ENCODE data around the gene GPC6. TPM values are rescaled to one million over a fixed set of nuclear protein-coding genes. Genes with fewer than 3 reads are reported as not detected.

The GPC6 gene
- total and polyA plus RNA-seq, 2 donors (not counting 3 experiments of a cell fraction or from before 2014, with no cell fraction given) = 0.01 TPM; not detected in 1

GRCh38 chr13:94251831-94252608, 1025.4 kb downstream of the GPC6 start:
- intact Hi-C loops (cut with micrococcal nuclease) = no loop called here
- FAIRE-seq (no peak), DNase-seq (ENCODE audit: low read depth, low spot score) (no peak)
- Histone ChIP-seq H3K4me2 (ENCODE audit: insufficient read depth, low read length) (no peak overlapping the region), H4K20me1 (replicated peaks; ENCODE audit: control insufficient read depth, extremely low read depth, insufficient read depth, low read length) (no peaks in the 10 kb centered on the region), H3K4me1 (ENCODE audit: control insufficient read depth, extremely low read depth, insufficient read depth, low read length) (no peaks in the 10 kb centered on the region), H3K27ac (ENCODE audit: insufficient read depth, low read depth, low read length) (no peak overlapping the region), H3K9ac (replicated peaks; ENCODE audit: extremely low read depth, insufficient read depth, low read length) (no peak overlapping the region), H3K36me3 (ENCODE audit: control insufficient read depth in 2 of 2, extremely low read depth in 1 of 2, insufficient read depth in 2 of 2, low read length in 2 of 2) (no peaks in the 10 kb centered on the region), H3K27me3 (ENCODE audit: control insufficient read depth in 2 of 2, insufficient read depth in 2 of 2, low read length in 2 of 2) (no peaks in the 10 kb centered on the region), H3K79me2 (ENCODE audit: control insufficient read depth, insufficient read depth, low read length) (no peaks in the 10 kb centered on the region), H3K9me1 (replicated peaks; ENCODE audit: control insufficient read depth, extremely low read depth, insufficient read depth, low read length) (no peaks in the 10 kb centered on the region), H2AFZ (ENCODE audit: low read depth, low read length) (no peak overlapping the region), H3K4me3 (replicated peaks in 1 of 3; ENCODE audit: insufficient read depth in 1 of 3, low read depth in 1 of 3, low read length in 3 of 3) (no peak overlapping the region), H3K9me3 (replicated peaks; ENCODE audit: control insufficient read depth, insufficient read depth, low read length) (no peaks in the 10 kb centered on the region)
- TF ChIP-seq GATA2 (IDR thresholded peaks at IDR 0.05; ENCODE audit: insufficient read depth, insufficient read length, low read depth, low read length) (no peak), POLR2A (IDR thresholded peaks at IDR 0.05; ENCODE audit: low read depth, low read length) (no peak)
- BruUV-seq (replicated peaks) = no TSS peak
- dilution Hi-C loops (cut with MboI; ENCODE audit: extremely low pct_ligation_motif_present, low sequenced_read_pairs) = no loop called here
- ChIA-PET POLR2A (no interaction called here), CTCF (no interaction called here)

GRCh38 chr13:94254737-94255136, 1028.1 kb downstream of the GPC6 start:
- Histone ChIP-seq H3K9me1 (replicated peaks; ENCODE audit: control insufficient read depth, extremely low read depth, insufficient read depth, low read length) (no peaks in the 10 kb centered on the region), H3K79me2 (ENCODE audit: control insufficient read depth, insufficient read depth, low read length) (no peaks in the 10 kb centered on the region), H4K20me1 (replicated peaks; ENCODE audit: control insufficient read depth, extremely low read depth, insufficient read depth, low read length) (no peaks in the 10 kb centered on the region), H3K9ac (replicated peaks; ENCODE audit: extremely low read depth, insufficient read depth, low read length) (no peak overlapping the region), H3K36me3 (ENCODE audit: control insufficient read depth in 2 of 2, extremely low read depth in 1 of 2, insufficient read depth in 2 of 2, low read length in 2 of 2) (no peaks in the 10 kb centered on the region), H3K4me1 (ENCODE audit: control insufficient read depth, extremely low read depth, insufficient read depth, low read length) (no peaks in the 10 kb centered on the region), H2AFZ (ENCODE audit: low read depth, low read length) (no peak overlapping the region), H3K27me3 (ENCODE audit: control insufficient read depth in 2 of 2, insufficient read depth in 2 of 2, low read length in 2 of 2) (no peaks in the 10 kb centered on the region), H3K9me3 (replicated peaks; ENCODE audit: control insufficient read depth, insufficient read depth, low read length) (no peaks in the 10 kb centered on the region), H3K27ac (ENCODE audit: insufficient read depth, low read depth, low read length) (no peak overlapping the region), H3K4me2 (ENCODE audit: insufficient read depth, low read length) (no peak overlapping the region), H3K4me3 (replicated peaks in 1 of 3; ENCODE audit: insufficient read depth in 1 of 3, low read depth in 1 of 3, low read length in 3 of 3) (no peak overlapping the region)
- TF ChIP-seq GATA2 (IDR thresholded peaks at IDR 0.05; ENCODE audit: insufficient read depth, insufficient read length, low read depth, low read length) (no peak), MYC (IDR thresholded peaks at IDR 0.05; ENCODE audit: low read depth, low read length) (no peak), CTCF (IDR thresholded peaks at IDR 0.05; ENCODE audit: extremely low read depth in 1 of 2, insufficient read depth in 1 of 2, low read depth in 1 of 2, low read length in 2 of 2) (no peak), EZH2 (IDR thresholded peaks at IDR 0.05; ENCODE audit: borderline replicate concordance, low read depth, low read length, severe bottlenecking) (no peak), POLR2AphosphoS5 (IDR thresholded peaks at IDR 0.05; ENCODE audit: insufficient read depth, low read depth, low read length) (no peak), POLR2A (IDR thresholded peaks at IDR 0.05; ENCODE audit: low read depth, low read length) (no peak), FOS (IDR thresholded peaks at IDR 0.05; ENCODE audit: borderline replicate concordance, insufficient read depth, low read length) (no peak), JUN (IDR thresholded peaks at IDR 0.05; ENCODE audit: borderline replicate concordance, insufficient read depth, insufficient read length, low read depth) (no peak), MAX (IDR thresholded peaks at IDR 0.05; ENCODE audit: insufficient read depth, insufficient read length) (no peak)
- ChIA-PET CTCF (no interaction called here), POLR2A (no interaction called here)
- BruUV-seq (replicated peaks) = no TSS peak
- FAIRE-seq (no peak), DNase-seq (ENCODE audit: low read depth, low spot score) (no peak)
- intact Hi-C loops (cut with micrococcal nuclease) = no loop called here
- dilution Hi-C loops (cut with MboI; ENCODE audit: extremely low pct_ligation_motif_present, low sequenced_read_pairs) = no loop called here

Data from endothelial cell of umbilical vein (primary cell).